Glomerular visceral epithelial cell (primary cell): ENCODE measurements around the gene BTBD6.

Experiments used
- DNase-seq: peaks from one replicate; pipeline ENCODE4 v3.0.0-alpha.2; 2016; ENCODE audit errors: extremely low spot score

BTBD6 gene

DNA sequence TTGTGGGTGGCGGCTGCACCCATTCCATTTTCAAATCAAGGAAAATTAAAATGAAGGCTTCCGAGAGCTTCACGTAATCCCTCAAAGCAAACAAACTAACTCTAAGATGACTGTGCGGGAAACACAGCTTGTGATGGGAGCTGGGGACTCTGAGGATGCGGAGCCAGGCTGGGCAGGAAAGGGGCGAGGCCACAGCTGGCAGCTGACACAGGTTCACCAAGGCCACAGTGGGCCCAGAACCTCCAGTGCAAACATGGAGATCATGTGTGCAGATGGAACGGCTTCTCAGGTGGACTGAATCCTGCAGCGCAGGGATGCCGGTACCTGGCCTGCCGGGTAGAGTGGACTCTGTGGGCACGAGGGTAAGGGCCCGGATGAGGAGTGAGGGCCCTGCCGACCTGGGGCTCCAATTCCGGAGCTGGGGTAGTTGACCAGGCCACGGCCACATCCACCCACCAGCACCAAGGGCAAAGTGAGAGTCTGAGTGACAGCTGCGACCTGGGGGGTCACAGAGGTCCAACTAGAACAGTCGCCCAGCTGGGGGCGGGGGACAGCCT is 19.2 kb upstream of the BTBD6 start:
- no peak for DNase-seq

DNA sequence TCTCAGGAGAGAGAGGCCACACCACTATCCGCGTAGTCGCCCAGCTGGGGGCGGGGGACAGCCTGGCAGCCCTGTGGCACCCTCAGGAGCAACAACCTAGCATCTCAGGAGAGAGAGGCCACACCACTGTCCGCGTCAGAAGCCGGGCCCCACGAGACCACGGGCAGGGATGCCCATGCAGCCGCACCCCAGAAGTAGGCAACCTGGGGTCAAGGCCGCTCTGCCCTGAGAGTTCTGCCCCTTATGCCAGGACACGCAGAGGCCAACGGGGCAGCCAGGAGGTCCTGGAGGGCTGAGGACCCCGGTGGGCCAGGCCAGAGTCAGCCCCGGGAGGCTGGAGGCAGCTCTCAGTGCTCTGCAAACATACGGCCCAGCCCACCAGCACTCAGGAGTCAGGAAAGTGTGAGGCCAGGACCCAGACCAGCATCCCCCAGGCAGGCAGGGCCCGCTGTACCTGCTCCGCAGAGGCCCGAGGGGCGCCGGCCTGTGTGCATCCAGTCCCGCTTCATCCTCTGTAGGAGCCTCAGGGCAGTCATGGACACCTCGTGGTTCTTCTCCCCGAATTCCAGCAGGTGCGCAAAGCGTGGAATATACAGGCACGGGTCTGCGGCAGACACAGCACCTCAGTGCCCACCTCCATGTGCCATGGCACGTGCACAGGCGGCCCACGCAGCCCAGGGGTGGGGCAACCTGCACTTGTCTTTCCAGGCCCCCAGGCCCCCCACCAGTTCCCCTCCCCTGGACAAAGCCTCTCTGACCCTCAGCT is 7.3 kb upstream of the BTBD6 start:
- DNase-seq, result no peak

DNA sequence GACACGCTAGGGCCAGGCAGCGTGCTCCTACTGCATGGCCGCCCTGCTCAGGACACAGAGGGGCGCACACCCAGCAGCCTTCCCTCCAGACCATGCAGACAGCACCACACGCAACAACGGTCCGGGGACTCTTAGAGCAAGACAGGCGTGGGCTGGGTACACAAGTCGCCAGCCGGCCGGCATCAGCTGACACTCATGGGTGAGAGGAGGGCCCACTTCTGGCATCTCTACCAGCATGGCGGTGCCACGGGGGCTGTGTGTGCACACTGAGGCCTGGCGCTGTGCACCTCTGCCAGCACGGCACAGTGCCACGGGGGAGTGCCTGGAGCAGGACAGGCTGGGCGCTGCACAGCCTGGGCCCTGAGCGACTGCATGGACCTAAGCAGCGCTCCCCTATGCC is 6.7 kb upstream of the BTBD6 start:
- no peak for DNase-seq

- no peak for DNase-seq
These were observed 4.0 kb upstream of the BTBD6 start for GRCh38 chr14:105244334-105244733.

DNA sequence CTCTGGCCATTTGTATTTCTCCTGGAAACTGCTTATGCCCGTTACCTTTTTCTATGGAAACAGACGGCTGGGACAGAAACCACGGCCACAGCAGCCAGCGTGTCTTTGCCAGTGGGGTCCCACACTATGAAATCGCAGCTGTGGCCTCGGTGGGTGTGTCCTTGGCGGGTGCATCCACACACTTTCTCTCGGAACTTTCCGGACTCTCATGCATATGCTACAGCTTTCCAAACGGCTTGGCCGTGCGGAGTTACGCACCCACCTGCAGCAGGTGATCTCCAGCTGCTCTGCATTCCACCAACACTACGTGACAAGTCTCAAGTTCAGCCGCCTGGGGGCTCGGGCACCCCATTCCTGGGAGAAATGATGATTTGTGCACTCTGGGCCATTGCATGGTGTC is 1.3 kb upstream of the BTBD6 start:
- no peak for DNase-seq

GRCh38 chr14:105247715-105248367 is 492 bp upstream of the BTBD6 start:
- no peak for DNase-seq

DNA sequence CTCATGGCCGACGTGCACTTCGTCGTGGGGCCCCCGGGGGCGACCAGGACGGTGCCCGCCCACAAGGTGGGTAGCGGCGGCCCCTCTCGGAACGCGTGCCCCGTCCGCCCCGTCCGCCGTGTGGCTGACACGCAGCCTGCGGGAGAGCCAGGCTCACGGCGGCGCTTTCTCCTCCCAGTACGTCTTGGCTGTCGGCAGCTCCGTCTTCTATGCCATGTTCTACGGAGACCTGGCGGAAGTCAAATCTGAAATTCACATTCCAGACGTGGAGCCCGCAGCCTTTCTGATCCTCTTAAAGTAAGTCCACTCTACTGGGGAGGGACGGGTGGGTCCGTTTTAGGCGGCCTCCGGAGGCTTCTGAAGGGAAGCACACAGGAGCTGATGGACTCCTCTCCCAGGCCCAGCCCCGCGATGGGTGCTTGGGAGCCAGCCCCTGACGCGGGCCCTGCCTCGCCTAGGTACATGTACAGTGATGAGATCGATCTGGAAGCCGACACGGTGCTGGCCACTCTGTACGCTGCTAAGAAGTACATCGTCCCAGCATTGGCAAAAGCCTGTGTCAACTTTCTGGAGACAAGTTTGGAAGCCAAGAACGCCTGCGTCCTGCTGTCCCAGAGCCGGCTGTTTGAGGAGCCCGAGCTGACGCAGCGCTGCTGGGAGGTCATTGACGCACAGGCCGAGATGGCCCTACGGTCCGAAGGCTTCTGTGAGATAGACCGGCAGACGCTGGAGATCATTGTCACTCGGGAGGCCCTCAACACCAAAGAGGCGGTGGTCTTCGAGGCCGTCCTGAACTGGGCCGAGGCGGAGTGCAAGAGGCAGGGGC is 1.1 kb downstream of the BTBD6 start:
- DNase-seq, result no peak

DNA sequence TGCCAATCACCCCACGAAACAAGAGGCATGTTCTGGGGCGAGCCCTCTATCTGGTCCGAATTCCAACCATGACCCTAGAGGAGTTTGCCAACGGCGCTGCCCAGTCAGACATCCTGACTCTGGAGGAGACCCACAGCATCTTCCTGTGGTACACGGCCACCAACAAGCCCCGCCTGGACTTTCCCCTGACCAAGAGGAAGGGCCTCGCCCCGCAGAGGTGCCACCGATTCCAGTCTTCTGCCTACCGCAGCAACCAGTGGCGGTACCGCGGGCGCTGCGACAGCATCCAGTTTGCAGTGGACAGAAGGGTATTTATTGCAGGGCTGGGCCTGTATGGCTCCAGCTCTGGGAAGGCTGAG is 1.7 kb downstream of the BTBD6 start:
- DNase-seq, result no peak

GRCh38 chr14:105250986-105251385 is 2.7 kb downstream of the BTBD6 start:
- no peak for DNase-seq

- DNase-seq, result no peak
These were observed 3.6 kb downstream of the BTBD6 start for GRCh38 chr14:105251920-105252319.

GRCh38 chr14:105252552-105253328 is 4.4 kb downstream of the BTBD6 start:
- no peak for DNase-seq

- no peak for DNase-seq
These were observed 5.0 kb downstream of the BTBD6 start for GRCh38 chr14:105253329-105253682.

- DNase-seq, result peak; percentile 80
These were observed 6.7 kb downstream of the BTBD6 start for GRCh38 chr14:105255021-105255507.

DNA sequence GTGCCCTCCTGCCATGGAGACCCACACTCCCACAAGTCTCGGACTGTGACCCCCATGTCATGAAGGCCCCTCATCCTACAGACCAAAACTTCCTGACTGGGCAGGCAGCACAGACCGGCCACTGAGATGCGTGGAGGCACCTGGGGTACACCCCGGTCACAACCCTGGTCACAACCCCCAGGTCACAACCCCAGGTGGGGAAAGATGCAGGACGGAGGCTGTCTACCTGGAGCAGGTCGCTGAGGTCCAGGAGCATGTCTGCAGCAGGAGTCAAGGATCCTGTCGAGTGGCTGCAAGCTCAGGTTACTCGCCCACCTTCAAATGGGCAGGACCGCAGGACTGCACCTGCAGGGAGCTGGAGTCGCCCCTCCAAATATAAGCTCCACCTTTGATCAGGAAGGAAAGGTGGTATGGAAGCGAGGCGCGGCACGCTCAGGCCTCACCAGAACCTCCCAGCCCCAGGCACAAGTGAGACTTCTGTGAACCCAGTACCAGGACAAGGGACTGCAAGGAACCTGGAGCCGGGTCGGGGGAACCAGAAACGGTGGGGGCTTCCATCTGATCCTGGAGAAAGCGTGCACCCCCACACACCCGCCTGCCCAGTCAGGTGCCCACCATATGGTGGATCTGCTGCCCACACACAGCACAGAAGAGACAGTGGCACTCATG is 8.1 kb downstream of the BTBD6 start:
- no peak for DNase-seq

DNA sequence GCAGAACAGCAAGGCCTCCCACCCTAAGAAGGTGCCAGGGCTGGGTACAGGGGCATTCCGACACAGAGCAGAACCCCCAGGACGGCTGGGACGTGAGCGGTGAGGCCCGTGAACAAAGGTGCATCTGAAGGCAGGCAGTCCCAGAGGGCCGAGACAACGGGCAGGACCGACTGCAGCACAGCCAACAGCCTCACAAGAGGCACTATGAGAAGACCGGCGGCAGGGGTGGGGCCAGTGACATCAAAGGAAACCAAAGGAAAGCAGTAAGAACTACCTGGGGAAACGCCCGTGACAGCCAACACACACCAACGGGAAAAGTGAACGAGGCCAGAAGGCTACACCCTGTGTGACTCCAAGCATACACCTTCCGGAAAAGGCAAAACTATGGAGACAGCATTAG is 9.1 kb downstream of the BTBD6 start:
- no peak for DNase-seq

DNA sequence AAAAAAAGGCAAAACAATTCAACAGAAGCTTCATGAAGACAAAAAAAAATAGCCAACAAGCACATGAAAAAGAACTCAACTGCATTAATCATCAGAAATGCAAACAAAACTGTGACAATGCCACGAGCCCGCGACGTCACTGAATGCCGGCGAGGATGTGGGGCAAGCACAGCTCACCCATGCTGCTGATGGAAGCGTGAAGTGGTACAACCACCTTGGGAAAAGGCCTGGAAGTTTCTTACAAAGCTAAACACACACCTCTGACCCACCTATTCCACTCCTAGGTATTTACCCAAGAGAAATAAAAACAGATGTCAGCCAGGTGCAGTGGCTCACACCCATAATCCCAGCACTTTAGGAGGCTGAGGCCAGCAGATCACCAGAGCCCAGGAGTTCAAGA is 10.5 kb downstream of the BTBD6 start:
- no peak for DNase-seq

GRCh38 chr14:105260959-105261358 is 12.6 kb downstream of the BTBD6 start:
- no peak for DNase-seq

DNA sequence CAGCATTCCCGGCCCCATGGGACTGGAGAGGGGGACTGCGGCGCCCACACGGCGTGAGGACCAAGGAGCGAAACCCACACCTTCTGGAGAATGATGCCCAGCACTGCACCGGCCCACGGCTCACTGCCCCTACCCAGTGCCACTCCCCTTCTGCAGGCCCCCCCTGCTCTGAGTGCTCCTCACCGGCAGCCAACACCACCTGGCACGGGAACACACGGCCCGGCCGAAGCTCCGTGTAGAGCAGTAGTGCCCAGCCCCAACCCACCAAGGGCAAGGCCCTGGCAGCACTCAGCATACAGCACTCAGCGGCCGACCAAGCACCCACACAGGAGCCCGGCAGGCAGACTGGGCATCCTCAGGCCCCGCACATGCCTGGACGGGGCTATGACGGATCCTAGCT is 13.4 kb downstream of the BTBD6 start:
- DNase-seq, result no peak

- no peak for DNase-seq
These were observed 19.7 kb downstream of the BTBD6 start for GRCh38 chr14:105267820-105268548.

- DNase-seq, result no peak
These were observed 20.5 kb downstream of the BTBD6 start for GRCh38 chr14:105268736-105269354.
